ENCODE measurements around the gene CAMK4. TPM values are rescaled to one million over a fixed set of nuclear protein-coding genes. Genes with fewer than 3 reads are reported as not detected.
A peak's percentile ranks its signal among the peaks of the same experiment; 100 is the strongest.

Gene CAMK4
- polyA plus RNA-seq, 4 donors = 4.2 to 6.1 (median 5.8) TPM

DNA sequence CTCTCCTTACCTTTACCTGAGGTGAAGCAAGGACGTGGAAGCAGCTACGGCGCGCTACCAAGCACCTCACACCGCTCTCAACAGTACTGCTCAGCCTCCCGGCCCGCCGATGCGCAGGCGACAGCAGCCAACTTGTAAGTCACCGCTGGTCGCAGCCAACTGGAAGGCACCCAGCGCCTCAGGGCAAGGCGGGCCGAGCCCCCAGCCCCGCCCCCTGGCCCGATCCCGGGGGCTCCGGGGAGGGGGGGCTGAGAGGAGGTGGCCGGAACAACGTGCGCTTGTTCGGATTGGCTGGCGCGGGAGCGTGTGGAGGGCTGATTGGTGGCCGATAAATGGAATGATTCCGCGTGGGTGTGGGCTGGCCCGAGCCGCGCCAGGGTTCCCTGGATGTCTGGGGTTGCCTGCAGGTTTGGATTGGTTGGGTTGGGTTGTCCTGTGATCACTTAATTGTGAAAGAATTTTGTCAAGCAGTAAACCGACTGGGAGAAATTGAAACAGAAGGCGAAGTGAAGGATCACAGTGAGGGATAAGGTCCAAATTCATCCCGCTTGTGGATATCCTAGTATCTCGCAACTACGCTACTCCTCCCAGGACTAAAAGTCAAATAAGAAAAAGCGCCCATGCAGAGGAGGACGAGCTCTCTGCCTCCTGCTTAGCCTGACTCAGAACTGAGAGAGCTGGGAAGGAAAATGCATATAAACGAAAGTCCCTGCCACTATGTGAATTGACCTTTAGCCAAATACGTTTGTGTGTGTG, 288.4 kb downstream of the CAMK4 start, which contains the start of gene STARD4:
Gene STARD4, minus strand, starts transcription at position 161 of the 756 bp plus-strand sequence. CDS start 5,102 bp downstream, outside the sequence.
- peak; percentile 78 to 89 (median 84) for DNase-seq (ENCODE audit: low read depth in 4 of 4, low spot score in 2 of 4)

DNA sequence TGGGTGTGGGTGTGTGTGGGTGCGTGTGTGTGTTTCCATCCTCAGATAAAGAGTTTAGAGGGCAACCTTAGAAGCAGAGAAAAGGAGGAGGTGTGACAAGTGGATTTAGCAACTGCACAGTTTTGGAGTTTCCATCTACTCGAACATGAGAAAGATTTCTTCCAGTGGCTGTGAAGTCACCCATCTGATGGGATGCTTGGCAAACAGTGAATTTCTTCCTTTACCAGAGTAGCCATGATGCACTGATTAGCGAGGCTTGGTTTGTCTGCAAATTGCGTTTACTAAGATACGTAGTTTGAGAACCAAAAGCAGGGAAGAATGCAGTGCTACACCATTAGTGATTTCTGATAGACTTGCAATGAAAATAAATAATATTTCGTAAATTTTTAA, 288.9 kb downstream of the CAMK4 start:
- peak in 1 of 4 donors; percentile 52 for DNase-seq (ENCODE audit: low read depth in 4 of 4, low spot score in 2 of 4)

DNA sequence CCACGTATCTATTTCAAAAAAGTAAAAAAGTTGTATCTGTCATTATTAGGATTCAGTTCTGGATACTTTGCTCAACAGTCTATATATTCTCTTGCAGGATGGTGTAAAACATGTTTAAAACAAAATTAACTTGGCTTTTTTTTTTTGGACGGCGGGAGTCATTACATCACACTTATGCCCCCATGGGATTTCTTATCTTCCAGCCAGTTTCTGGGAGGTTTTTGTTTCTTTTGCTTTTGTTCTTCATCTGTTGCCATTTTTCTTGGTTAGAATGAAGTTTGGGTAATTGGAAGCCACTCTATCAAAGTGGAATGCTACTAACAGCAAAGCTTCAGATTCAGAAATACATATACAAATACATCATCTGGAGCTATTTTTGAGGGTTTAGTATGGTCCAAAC, 289.9 kb downstream of the CAMK4 start:
- no peak for DNase-seq (ENCODE audit: low read depth in 4 of 4, low spot score in 2 of 4)

DNA sequence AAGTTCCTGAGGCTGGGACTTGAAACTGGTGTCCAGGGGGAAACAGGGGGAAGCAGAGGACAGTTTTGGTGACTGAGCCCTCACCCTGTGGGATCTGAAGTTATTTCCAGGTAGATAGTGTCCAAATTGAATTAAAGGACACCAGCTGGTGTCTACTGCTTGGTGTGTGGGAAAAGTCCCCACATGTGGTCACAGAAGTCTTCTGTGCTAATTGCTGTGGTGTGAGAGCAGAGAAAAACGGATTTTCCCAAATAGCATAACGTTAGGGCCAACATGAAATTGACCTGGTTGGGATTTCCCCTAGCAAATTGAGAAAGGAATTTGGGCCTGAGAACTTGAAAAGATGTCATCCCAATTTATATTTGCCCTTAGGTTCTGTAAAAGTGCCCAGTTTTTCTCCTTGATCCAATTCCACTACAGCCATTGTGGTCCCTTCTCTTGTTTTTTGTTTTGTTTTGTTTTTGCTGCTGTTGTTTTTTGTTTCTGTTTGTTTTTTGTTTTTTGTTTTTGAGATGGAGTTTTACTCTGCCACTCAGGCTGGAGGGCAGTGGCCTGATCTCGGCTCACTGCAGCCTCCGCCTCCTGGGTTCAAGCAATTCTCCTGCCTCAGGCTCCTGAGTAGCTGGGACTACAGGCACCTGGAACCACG, 293.8 kb downstream of the CAMK4 start:
- DNase-seq (ENCODE audit: low read depth in 4 of 4, low spot score in 2 of 4) = no peak

DNA sequence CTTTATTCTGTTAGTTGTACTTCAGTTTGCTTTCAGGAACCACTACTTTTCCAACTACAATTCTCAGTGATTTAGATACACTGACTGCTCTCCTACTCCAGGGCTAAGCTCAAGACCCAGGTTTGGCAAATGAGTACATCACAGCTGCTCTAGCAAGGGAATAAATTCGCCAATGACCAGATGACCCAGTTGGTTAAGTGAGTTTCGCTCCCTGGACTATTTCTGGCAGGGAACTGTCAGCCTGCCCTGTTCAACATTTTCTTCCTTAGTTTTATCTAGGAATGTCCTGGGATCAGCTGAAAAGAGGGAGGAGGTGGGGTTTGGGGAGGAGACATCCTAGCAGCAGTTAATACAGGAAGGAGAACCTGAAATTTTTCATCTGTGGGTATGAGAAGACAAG, 294.6 kb downstream of the CAMK4 start:
- DNase-seq (ENCODE audit: low read depth in 4 of 4, low spot score in 2 of 4) = no peak

DNA sequence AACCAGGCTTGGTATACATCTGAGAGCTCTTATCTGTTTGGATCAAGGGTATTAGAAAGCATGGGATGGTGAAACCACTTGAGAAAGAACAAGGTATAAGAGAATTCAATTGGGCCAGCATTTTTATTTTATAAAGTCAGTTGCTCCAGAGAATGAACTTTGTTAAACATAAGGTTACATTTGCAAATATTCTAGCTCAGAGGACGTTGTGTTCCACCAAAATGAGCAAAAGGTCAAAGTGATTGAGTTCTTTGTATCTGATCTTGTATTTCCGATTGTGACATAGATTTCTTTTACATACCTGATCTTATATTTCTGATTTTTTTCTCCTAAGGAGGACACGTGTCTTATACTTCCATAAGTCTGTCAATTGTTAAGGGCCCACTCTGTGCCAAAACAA, 296.7 kb downstream of the CAMK4 start:
- no peak for DNase-seq (ENCODE audit: low read depth in 4 of 4, low spot score in 2 of 4)

DNA sequence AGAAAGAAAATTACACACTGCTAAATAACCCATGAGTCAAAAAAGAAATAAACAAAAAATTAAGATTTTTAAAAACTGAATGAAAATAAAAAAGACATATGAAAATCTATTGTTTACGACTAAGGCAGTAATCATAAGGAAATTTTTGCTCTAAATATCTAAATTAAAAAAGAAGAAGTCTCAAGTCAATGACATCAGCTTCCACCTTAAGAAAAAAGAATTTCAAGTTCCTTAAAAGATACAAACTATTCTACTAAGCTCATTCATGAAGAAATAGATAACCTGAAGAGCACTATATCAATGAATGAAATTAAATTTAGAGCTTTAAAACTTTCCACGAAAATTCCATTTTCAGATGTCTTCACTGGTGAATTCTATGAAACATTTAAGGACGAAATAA, 303.9 kb downstream of the CAMK4 start:
- no peak for DNase-seq (ENCODE audit: low read depth in 4 of 4, low spot score in 2 of 4)

DNA sequence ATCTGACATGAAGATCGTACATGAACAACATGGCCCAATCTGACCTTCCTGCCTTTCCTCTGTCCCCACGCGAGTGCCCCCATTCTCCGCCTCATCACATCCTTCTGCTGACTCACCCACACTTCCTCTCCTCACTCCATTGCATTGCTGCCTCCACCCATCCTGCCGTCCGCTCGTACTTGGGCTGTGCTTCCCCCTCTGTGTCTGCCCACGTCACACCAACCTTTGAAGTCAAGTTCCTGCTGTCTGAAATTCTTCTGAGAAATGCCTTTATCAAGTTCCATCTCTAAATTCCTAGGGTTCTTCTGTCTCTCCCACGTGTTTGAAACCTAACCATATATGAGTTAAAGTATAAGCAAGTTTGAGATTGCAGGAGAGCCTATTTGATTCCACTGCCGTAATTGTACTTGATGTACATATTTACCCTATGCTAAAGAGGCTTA, 306.1 kb downstream of the CAMK4 start:
- no peak for DNase-seq (ENCODE audit: low read depth in 4 of 4, low spot score in 2 of 4)

DNA sequence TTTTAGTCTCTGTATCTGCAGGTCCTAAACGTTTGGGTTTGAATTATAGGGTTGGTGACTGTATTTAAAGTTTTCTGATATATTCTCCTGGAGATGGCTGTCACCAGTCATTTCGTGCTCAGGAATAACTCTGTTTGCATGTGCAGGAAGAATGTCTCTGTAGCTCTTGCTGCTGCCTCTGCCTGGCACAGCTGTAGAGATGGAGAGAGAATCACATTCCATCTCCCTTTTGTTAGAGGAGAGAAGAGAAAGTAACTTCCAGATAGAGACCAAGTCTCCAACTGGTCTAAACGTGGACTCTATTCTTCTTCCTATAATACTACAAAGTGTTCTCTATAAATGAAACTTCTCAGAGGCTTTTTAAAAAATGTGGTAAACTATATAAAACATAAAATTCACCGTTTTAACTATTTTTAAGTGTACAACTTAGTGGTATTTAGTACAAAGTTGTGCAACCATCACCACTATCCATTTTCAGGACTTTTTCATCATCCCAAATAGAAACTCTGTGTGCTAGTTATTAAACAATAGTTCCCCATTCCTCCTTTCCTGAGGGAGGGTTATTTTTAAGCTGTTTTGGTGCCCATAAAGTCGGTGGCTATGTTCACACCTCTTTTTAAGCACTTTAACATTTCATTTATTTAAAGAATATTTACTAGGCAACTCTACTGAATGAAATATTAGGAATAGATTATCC, 308.9 kb downstream of the CAMK4 start:
- no peak for DNase-seq (ENCODE audit: low read depth in 4 of 4, low spot score in 2 of 4)

DNA sequence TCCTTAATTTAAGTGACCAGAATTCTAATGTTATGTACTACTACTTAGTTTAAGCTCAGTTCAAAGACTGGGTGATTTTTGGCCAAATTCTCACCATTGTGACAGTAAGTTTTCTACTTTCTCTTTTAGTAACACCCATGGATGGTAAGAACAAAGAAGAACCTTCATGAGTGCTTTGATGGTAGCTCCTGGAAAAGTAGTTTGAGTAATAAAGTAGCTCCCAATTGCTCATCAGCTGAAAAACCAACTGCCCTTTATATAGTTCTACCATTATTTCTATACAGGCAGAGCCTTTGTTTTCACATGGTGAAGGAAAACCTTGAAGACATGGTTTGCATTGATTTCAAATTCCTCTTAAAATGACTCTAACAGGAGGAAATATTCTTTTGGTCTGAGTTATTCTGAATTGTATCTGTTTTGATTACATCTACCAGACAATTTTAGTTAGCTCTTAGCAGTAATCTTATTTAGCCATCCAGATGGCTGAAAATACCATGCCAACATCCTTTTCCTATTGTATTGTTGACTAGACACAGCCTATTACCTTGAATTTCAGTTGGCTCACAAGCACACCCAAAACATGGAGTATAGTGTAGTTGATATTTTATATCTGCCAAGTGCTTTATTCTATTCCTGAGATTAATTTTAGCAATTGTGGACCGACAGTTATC, 311.8 kb downstream of the CAMK4 start:
- DNase-seq (ENCODE audit: low read depth in 4 of 4, low spot score in 2 of 4) = no peak

DNA sequence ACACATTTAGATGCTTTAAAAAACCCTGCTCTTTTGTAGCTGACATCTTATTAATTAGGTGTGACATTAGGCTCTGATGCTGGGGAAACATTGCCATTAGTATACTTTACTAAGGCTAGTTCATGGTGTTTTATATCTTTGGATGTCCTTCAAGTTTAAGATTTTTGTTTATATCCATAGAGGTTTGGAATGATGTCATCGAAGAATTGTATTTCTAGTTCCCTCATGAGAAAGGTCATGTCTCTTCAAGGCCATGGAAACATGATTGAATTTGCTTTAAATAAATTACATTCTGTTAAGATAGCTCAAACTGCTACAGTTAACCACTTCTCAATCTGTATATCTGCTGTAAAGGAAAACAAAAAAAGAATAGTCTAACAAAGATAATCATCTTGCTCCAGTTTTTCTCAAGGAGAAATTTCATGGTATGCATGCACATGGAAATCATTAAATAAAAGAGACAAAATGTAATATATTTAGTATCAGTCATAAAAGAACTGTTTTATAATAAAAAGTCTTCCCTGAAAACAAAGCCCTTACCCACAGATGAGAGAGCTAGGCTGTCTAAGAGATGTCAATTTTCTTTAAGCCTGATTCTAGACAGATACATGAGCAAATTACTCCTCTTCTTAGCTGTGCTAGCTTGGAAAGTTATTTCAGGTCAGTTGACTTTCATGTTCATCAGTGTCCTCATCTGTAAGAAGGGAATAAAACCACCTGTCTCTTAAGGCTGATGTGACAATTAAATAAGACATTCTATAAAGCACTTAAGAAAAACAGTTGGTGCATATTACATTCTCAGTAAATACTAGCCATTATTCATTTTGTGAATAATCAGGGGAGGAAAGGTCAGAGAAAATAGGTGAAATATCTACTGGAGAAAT, 313.2 kb downstream of the CAMK4 start:
- no peak for DNase-seq (ENCODE audit: low read depth in 4 of 4, low spot score in 2 of 4)

Other genes starting within 250 kb of the CAMK4 start
- gene TSLP, start 152.7 kb upstream of the CAMK4 start, polyA plus RNA-seq (ENCODE audit: insufficient read length in 4 of 4) = under 1 TPM; 0.13 to 0.40 (median 0.24) TPM
- gene WDR36, start 132.0 kb upstream of the CAMK4 start, polyA plus RNA-seq (ENCODE audit: insufficient read length in 4 of 4) = 10 to 100 TPM; 26.6 to 33.8 (median 28.0) TPM

Data from left renal cortex interstitium (tissue), 4 donors.